Activated T-helper 2 cell treated with anti-CD3 and anti-CD28 coated beads, Interferon-gamma antibody, Interleukin-2, Interleukin-4, amounts not matched to agents 10 μg/mL and 5 μg/mL and 100 μg/mL, durations not matched to agents 14 hours and 24 hours and 36 hours (primary cell): Measurements from ENCODE around the gene YKT6. TPM values are rescaled to one million over a fixed set of nuclear protein-coding genes. Genes with fewer than 3 reads are reported as not detected.
A peak's percentile ranks its signal among the peaks of the same experiment; 100 is the strongest.

Experiments
- DNase-seq: peaks from one replicate; pipeline ENCODE4 v3.0.0; 2021; ENCODE audit warnings: low spot score
- H3K27ac Mint-ChIP-seq: one replicate; pipeline ENCODE4 v1.8.0; 2021; ENCODE audit warnings: mixed read lengths
- H3K27me3 Mint-ChIP-seq: one replicate; pipeline ENCODE4 v1.8.0; 2021; ENCODE audit warnings: low read depth, mixed read lengths
- H3K36me3 Mint-ChIP-seq: one replicate; pipeline ENCODE4 v1.8.0; 2021; ENCODE audit warnings: low read depth, mixed read lengths
- H3K4me1 Mint-ChIP-seq: one replicate; pipeline ENCODE4 v1.8.0; 2021; ENCODE audit warnings: low read depth, mixed read lengths
- H3K4me3 Mint-ChIP-seq: one replicate; pipeline ENCODE4 v1.8.0; 2021; ENCODE audit warnings: low read depth, mild to moderate bottlenecking, moderate library complexity, mixed read lengths
- H3K9me3 Mint-ChIP-seq: one replicate; pipeline ENCODE4 v1.8.0; 2021; ENCODE audit warnings: mixed read lengths
- intact Hi-C: fragments of 100-400 bp; cut with micrococcal nuclease; formaldehyde crosslinking; loops from one replicate; pipeline ENCODE4 v1.15.1; 2023
- total RNA-seq: library from RNA; stranded (reverse); gene quantifications from 2 replicates; pipeline ENCODE4 v1.2.3, GENCODE V29; 2022

The YKT6 gene
- total RNA-seq, 1 donor from 2014 or later, result 73.1 TPM

GRCh38 chr7:44239361-44239760, 38.6 kb downstream of the YKT6 start:
- no peak overlapping the region for H3K27ac Mint-ChIP-seq
- peaks cover 4% of the 10 kb centered on the region for H3K4me1 Mint-ChIP-seq
- H3K4me3 Mint-ChIP-seq, result no peak overlapping the region
- H3K9me3 Mint-ChIP-seq, result no peaks in the 10 kb centered on the region
- no peak for DNase-seq
- intact Hi-C loops, result no loop called here
- no peaks in the 10 kb centered on the region for H3K27me3 Mint-ChIP-seq
- H3K36me3 Mint-ChIP-seq, result no peaks in the 10 kb centered on the region

GRCh38 chr7:44240376-44240775, 39.6 kb downstream of the YKT6 start:
- Mint-ChIP-seq H3K27me3 (no peaks in the 10 kb centered on the region), H3K27ac (no peak overlapping the region), H3K36me3 (no peaks in the 10 kb centered on the region), H3K9me3 (no peaks in the 10 kb centered on the region), H3K4me1 (peaks cover 4% of the 10 kb centered on the region), H3K4me3 (no peak overlapping the region)
- no peak for DNase-seq
- intact Hi-C loops, result no loop called here

GRCh38 chr7:44240983-44241510, 40.3 kb downstream of the YKT6 start:
- no peaks in the 10 kb centered on the region for H3K27me3 Mint-ChIP-seq
- DNase-seq, result peak; percentile 54
- intact Hi-C loops, result loop anchor here (1.0 kb wide), 4 partner anchors 17 to 324 kb away; no protein-coding TSS in a partner anchor
- no peak overlapping the region for H3K27ac Mint-ChIP-seq
- peaks cover 4% of the 10 kb centered on the region for H3K4me1 Mint-ChIP-seq
- H3K9me3 Mint-ChIP-seq, result no peaks in the 10 kb centered on the region
- H3K36me3 Mint-ChIP-seq, result no peaks in the 10 kb centered on the region
- H3K4me3 Mint-ChIP-seq, result no peak overlapping the region

GRCh38 chr7:44242091-44242490, 41.3 kb downstream of the YKT6 start:
- Mint-ChIP-seq H3K4me3 (no peak overlapping the region), H3K36me3 (no peaks in the 10 kb centered on the region), H3K4me1 (peaks cover 4% of the 10 kb centered on the region), H3K27ac (no peak overlapping the region), H3K9me3 (no peaks in the 10 kb centered on the region), H3K27me3 (no peaks in the 10 kb centered on the region)
- DNase-seq, result no peak
- intact Hi-C loops, result no loop called here

GRCh38 chr7:44244282-44244681, 43.5 kb downstream of the YKT6 start:
- Mint-ChIP-seq H3K27ac (no peak overlapping the region), H3K9me3 (no peaks in the 10 kb centered on the region), H3K36me3 (no peaks in the 10 kb centered on the region)

GRCh38 chr7:44246396-44247113, 45.8 kb downstream of the YKT6 start:
- DNase-seq, result no peak
- Mint-ChIP-seq H3K27me3 (no peaks in the 10 kb centered on the region), H3K9me3 (no peaks in the 10 kb centered on the region), H3K4me3 (no peak overlapping the region), H3K4me1 (no peaks in the 10 kb centered on the region), H3K36me3 (no peaks in the 10 kb centered on the region), H3K27ac (no peak overlapping the region)
- intact Hi-C loops, result no loop called here

More at GRCh38 chr7:44244282-44244681, 43.5 kb downstream of the YKT6 start:
- H3K4me1 Mint-ChIP-seq, result peaks cover 4% of the 10 kb centered on the region
- intact Hi-C loops, result no loop called here
- H3K27me3 Mint-ChIP-seq, result no peaks in the 10 kb centered on the region
- peak; percentile 14 for DNase-seq
- H3K4me3 Mint-ChIP-seq, result no peak overlapping the region

- no peaks in the 10 kb centered on the region for H3K4me1 Mint-ChIP-seq
- no peaks in the 10 kb centered on the region for H3K9me3 Mint-ChIP-seq
- H3K36me3 Mint-ChIP-seq, result no peaks in the 10 kb centered on the region
- intact Hi-C loops, result no loop called here
- DNase-seq, result no peak
- H3K27ac Mint-ChIP-seq, result no peak overlapping the region
- no peak overlapping the region for H3K4me3 Mint-ChIP-seq
- no peaks in the 10 kb centered on the region for H3K27me3 Mint-ChIP-seq
These were observed 47.3 kb downstream of the YKT6 start for GRCh38 chr7:44247868-44248651.

GRCh38 chr7:44249639-44250234, 49.0 kb downstream of the YKT6 start:
- no peaks in the 10 kb centered on the region for H3K27me3 Mint-ChIP-seq
- H3K9me3 Mint-ChIP-seq, result peaks cover 2% of the 10 kb centered on the region
- no peak overlapping the region for H3K27ac Mint-ChIP-seq
- H3K4me1 Mint-ChIP-seq, result no peaks in the 10 kb centered on the region
- H3K36me3 Mint-ChIP-seq, result no peaks in the 10 kb centered on the region
- DNase-seq, result no peak
- H3K4me3 Mint-ChIP-seq, result no peak overlapping the region
- intact Hi-C loops, result no loop called here

GRCh38 chr7:44251269-44251668, 50.5 kb downstream of the YKT6 start:
- intact Hi-C loops, result no loop called here
- Mint-ChIP-seq H3K36me3 (no peaks in the 10 kb centered on the region), H3K9me3 (peaks cover 5% of the 10 kb centered on the region), H3K4me1 (no peaks in the 10 kb centered on the region), H3K27me3 (no peaks in the 10 kb centered on the region), H3K4me3 (no peak overlapping the region), H3K27ac (no peak overlapping the region)
- no peak for DNase-seq

- Mint-ChIP-seq H3K27ac (no peak overlapping the region), H3K27me3 (no peaks in the 10 kb centered on the region), H3K4me1 (no peaks in the 10 kb centered on the region), H3K4me3 (no peak overlapping the region), H3K9me3 (peaks cover 5% of the 10 kb centered on the region), H3K36me3 (no peaks in the 10 kb centered on the region)
- DNase-seq, result no peak
- intact Hi-C loops, result no loop called here
These were observed 51.1 kb downstream of the YKT6 start for GRCh38 chr7:44251881-44252280.

GRCh38 chr7:44256459-44256858, 55.7 kb downstream of the YKT6 start:
- no peak overlapping the region for H3K4me3 Mint-ChIP-seq
- H3K36me3 Mint-ChIP-seq, result no peaks in the 10 kb centered on the region
- intact Hi-C loops, result loop anchor here (5.0 kb wide), 1 partner anchor 206 kb away; no protein-coding TSS in a partner anchor
- H3K27me3 Mint-ChIP-seq, result no peaks in the 10 kb centered on the region
- DNase-seq, result no peak
- no peak overlapping the region for H3K27ac Mint-ChIP-seq
- peaks cover 30% of the 10 kb centered on the region for H3K4me1 Mint-ChIP-seq
- H3K9me3 Mint-ChIP-seq, result peaks cover 5% of the 10 kb centered on the region

- peaks cover 5% of the 10 kb centered on the region for H3K9me3 Mint-ChIP-seq
- no peak overlapping the region for H3K4me3 Mint-ChIP-seq
- intact Hi-C loops, result loop anchor here (5.0 kb wide), 1 partner anchor 205 kb away; no protein-coding TSS in a partner anchor
- DNase-seq, result no peak
- H3K4me1 Mint-ChIP-seq, result peaks cover 30% of the 10 kb centered on the region
- no peaks in the 10 kb centered on the region for H3K36me3 Mint-ChIP-seq
- peak overlapping the region; percentile 61 for H3K27ac Mint-ChIP-seq
- no peaks in the 10 kb centered on the region for H3K27me3 Mint-ChIP-seq
These were observed 56.4 kb downstream of the YKT6 start for GRCh38 chr7:44257213-44257612.
